8988T (cell line): ENCODE measurements around the gene ZBTB8A.
A peak's percentile ranks its signal among the peaks of the same experiment; 100 is the strongest.
"Not testable (repeated sequence)": the region's sequence is repeated elsewhere in the genome, so short reads cannot be mapped to it uniquely, and the experiment has no call there.

Experiments
- DNase-seq: peaks from one replicate; pipeline ENCODE4 v3.0.0; 2011

ZBTB8A gene

GRCh38 chr1:32622806-32623681, 83.8 kb downstream of the ZBTB8A start:
- DNase-seq = no peak

DNA sequence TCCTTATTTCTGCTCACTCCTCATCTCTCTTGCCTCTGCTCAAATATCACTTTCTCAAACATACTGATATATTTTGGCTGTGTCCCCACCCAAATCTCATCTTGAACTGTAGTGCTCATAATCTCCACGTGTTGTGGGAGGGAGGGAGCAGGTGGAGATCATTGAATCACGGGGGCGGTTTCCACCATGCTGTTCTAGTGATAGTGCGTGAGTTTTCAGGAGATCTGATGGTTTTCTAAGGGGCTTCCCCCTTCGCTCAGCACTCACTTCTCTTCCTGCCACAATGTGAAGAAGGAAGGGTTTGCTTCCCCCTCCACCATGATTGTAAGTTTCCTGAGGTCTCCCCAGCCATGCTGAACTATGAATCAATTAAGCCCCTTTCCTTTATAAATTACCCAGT, 84.5 kb downstream of the ZBTB8A start:
- no peak for DNase-seq

- DNase-seq = no peak
Measured at GRCh38 chr1:32626176-32626575, 86.9 kb downstream of the ZBTB8A start.

- DNase-seq = no peak
Measured at GRCh38 chr1:32627596-32628162, 88.5 kb downstream of the ZBTB8A start.

DNA sequence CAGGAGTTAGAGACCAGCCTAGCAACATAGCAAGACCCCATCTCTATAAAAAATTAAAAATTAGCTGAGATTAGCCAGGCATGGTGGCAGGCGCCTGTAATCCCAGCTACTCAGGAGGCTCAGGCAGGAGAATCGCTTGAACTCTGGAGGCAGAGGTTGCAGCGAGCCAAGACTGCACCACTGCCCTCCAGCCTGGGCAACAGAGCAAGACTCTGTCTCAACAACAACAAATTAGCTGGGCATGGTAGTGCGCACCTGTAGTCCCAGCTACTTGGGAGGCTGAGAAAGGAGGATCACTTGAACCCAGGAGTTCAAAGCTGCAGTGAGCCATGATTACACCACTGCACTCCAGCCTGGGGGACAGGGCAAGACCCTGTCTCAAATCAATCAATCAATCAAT, 90.9 kb downstream of the ZBTB8A start:
- DNase-seq = not testable (repeated sequence)

GRCh38 chr1:32632829-32633228, 93.6 kb downstream of the ZBTB8A start:
- no peak for DNase-seq

- DNase-seq = no peak
Measured at GRCh38 chr1:32635508-32636277, 96.5 kb downstream of the ZBTB8A start.

GRCh38 chr1:32636914-32637645, 97.9 kb downstream of the ZBTB8A start:
- no peak for DNase-seq

- no peak for DNase-seq
Measured at GRCh38 chr1:32639489-32640075, 100.4 kb downstream of the ZBTB8A start.

GRCh38 chr1:32642292-32642827, 103.1 kb downstream of the ZBTB8A start:
- not testable (repeated sequence) for DNase-seq

DNA sequence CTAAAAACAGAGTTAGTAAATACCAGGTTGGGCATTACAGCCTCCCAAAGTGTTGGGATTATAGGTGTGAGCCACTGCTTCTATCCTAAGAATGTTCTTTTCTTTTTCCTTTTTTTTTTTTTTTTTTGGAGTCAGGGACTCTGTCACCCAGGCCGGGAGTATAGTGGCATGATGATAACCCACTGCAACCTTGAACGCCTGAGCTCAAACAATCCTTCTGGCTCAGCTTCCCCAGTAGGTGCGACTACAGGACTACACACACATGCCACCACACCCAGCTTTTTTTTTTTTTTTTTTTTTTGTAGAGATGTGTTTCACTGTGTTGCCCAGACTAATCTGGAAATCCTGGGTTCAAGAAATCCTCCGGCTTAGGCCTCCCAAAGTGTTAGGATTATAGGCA, 105.2 kb downstream of the ZBTB8A start:
- DNase-seq = no peak

DNA sequence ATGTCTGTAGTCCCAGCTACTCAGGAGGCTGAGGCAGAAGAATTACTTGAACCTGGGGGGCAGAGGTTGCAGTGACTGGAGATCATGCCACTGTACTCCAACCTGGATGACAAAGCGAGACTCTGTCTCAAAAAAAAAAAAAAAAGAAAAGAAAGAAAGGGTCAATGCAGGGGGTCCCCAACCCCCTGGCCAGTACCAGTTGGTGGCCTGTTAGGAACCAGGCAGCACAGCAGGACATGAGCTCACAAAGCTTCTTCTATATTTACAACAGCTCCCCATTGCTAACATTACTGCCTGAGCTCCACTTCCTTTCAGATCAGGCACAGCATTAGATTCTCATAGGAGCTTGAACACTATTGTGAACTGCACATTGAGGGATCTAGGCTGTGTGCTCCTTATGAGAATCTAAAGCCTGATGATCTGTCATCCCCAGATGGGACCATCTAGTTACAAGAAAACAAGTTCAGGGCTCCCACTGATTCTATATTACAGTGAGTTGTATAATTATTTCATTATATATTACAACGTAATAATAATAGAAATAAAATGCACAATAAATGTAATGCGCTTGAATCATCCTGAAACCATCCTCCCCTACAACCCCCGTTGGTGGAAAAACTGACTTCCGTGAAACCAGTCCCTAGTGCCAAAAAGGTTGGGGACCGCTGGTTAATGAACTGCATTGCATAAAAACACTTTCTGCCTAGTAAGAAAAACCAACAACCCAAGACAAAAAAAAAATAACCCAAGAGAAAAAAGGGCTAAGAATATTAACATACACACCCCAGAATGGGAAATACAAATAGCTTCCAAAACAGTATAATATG, 108.3 kb downstream of the ZBTB8A start:
- no peak for DNase-seq

DNA sequence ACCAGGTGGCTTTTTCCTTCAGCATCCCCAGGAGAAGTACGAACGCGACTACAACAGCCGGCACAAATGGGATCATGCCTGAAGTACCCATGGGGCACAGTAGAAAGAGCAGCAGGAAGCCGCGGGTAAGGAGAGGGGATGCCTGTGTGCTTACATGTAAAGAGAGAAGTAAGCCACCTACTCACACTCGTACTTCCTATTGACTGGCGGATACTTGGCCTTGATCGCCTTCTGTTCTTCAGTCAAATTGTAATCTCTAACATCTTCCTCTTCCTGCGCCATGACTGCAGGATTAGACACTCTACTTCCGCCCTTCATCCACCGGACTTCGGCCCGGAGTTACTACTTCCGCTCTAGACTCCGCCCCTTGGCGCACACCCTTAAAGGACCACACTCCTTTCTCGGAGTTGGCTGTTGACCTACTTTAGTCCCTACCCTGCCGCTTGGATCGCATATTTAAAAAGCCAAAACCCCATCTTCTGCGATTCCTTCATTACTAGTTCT, 111.1 kb downstream of the ZBTB8A start, which contains the start of gene ZBTB8OS:
TSS of gene ZBTB8OS (minus strand) at position 303 of the 504 bp plus-strand sequence. CDS start at position 282, 21 bp downstream.
- DNase-seq = peak; percentile 53

- DNase-seq = peak; percentile 68
Measured at GRCh38 chr1:32650752-32651460, 111.7 kb downstream of the ZBTB8A start, which contains the start of gene RBBP4. TSS of gene RBBP4 (plus strand) at chr1:32651208. CDS start at chr1:32651307, 99 bp downstream.

DNA sequence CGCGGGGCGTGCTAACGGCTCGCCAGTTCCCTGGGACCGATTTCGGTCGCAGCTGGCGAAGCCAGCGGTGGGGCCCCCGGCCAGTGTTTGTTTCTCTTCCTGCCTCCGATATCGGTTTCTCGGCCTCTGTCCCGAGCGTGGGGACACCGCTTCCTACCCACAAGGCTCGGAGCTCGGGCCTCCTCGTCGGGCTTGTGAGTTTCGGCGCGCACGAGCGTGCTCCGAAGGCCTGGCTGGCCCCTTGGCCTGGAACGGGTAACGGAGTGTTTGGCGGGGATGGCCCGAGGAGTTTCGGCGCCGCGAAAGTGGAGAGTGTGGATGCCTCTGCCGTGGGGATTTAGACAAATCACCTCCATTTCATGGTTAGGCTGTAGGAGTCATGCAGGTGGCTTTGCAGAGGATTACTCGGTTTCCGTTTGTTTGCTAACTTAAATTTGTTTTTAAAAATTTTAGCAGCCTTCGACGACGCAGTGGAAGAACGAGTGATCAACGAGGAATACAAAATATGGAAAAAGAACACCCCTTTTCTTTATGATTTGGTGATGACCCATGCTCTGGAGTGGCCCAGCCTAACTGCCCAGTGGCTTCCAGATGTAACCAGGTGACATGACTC, 112.3 kb downstream of the ZBTB8A start:
- DNase-seq = no peak

DNA sequence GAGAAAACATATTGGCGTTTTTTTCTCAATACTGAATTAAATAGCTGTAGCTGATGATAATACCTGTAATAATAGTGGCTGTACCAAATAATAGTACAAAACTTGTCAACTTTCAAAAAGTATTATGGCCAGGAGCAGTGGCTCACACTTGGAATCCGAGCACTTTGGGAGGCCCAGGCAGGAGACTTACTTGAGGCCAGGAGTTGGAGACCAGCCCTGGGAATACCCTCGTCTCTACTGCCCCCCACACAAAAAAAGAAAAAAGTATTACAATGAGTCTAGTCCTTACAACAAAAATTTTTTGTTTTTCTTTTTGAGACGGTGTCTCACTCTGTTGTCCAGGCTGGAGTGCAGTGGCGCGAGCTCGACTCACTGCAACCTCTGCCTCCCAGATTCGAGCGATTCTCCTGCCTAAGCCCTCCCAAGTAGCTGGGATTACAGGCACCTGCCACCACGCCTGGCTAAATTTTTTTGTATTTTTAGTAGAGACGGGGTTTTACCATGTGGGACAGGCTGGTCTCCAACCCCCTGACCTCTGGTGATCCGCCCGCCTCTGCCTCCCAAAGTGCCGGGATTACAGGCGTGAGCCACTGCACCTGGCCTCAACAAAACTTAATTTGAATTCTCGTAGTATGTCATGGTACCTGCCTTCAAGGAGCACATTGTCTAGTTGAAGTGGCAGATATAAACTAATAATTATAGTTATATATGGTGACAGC, 113.2 kb downstream of the ZBTB8A start:
- no peak for DNase-seq
